Activated CD4-positive, alpha-beta memory T cell treated with anti-CD3 and anti-CD28 coated beads, Interleukin-2, amount 10 ng/mL, durations not matched to agents 7 days and 5 days (primary cell): Measurements from ENCODE around the gene RFWD3. TPM values are rescaled to one million over a fixed set of nuclear protein-coding genes. Genes with fewer than 3 reads are reported as not detected.
A peak's percentile ranks its signal among the peaks of the same experiment; 100 is the strongest.

ENCODE experiments used
- CTCF ChIA-PET: fragments of 350-600 bp; sonication (Branson Sonifier 250); formaldehyde crosslinking; loops from one replicate; lab custom pipeline; 2021; ENCODE audit warnings: antibody characterized with exemption, inconsistent platforms; lab: Charles Lee
- POLR2A ChIA-PET: fragments of 350-600 bp; sonication (Branson Sonifier 250); formaldehyde crosslinking; loops from one replicate; lab custom pipeline; 2021; ENCODE audit warnings: antibody characterized with exemption; lab: Charles Lee
- DNase-seq: peaks from one replicate; pipeline ENCODE4 v3.0.0-alpha.2; 2020
- H3K27ac Mint-ChIP-seq: one replicate; pipeline ENCODE4 v1.8.0; 2021; ENCODE audit warnings: mild to moderate bottlenecking, mixed read lengths
- H3K27me3 Mint-ChIP-seq: one replicate; pipeline ENCODE4 v1.8.0; 2021; ENCODE audit warnings: mixed read lengths
- H3K36me3 Mint-ChIP-seq: one replicate; pipeline ENCODE4 v1.8.0; 2021; ENCODE audit warnings: low read depth, mixed read lengths
- H3K4me1 Mint-ChIP-seq: one replicate; pipeline ENCODE4 v1.8.0; 2021; ENCODE audit warnings: mixed read lengths
- H3K4me3 Mint-ChIP-seq: one replicate; pipeline ENCODE4 v1.8.0; 2021; ENCODE audit warnings: mild to moderate bottlenecking, mixed read lengths
- H3K9me3 Mint-ChIP-seq: one replicate; pipeline ENCODE4 v1.8.0; 2021; ENCODE audit warnings: mixed read lengths
- total RNA-seq, 2 experiments: library from RNA; stranded (reverse); gene quantifications; one replicate each; pipeline ENCODE4 v1.2.3, GENCODE V29; 2021

The RFWD3 gene
- total RNA-seq, 2 experiments from 2014 or later: 99.5 to 107 TPM

DNA sequence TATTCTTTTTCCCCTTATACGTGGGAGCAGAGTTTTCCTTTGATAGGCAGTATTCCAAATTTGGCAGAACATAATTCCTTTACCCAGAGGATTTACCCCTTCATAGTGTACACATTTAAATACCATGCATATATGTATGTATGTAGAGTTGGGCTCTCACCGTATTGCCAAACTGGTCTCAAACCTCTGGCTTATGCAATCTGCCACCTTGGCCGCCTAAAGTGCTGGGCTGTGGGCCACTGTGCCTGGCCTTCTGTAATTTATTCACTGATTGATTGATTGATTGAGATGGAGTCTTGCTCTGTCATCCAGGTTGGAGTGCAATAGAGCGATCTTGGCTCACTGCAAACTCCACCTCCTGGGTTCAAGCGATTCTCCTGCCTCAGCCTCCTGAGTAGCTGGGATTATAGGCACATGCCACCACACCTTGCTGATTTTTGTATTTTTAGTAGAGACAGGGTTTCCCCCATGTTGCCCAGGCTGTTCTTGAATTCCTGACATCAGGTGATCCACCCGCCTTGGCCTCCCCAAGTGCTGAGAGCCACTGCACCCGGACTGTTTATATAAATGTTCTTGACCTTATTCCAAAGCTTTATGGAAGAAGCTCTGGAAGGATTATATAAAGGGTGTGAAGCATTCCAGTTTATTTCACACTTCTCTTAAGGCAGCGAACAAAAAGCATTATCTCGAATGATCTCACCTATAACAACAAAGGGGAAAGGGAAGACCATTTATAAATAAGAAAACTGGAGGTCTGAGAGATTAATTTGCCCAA, 74.6 kb downstream of the RFWD3 start:
- POLR2A ChIA-PET: interaction anchor here (2.7 kb wide), 1 partner anchor 14 kb away, joined by 12 read pairs; the partner anchor contains the start of gene GLG1
- Mint-ChIP-seq H3K27ac (no peak overlapping the region), H3K4me3 (no peak overlapping the region), H3K9me3 (no peaks in the 10 kb centered on the region), H3K27me3 (no peaks in the 10 kb centered on the region), H3K36me3 (peaks cover 35% of the 10 kb centered on the region), H3K4me1 (peaks cover 31% of the 10 kb centered on the region)
- CTCF ChIA-PET: no interaction called here
- no peak for DNase-seq

DNA sequence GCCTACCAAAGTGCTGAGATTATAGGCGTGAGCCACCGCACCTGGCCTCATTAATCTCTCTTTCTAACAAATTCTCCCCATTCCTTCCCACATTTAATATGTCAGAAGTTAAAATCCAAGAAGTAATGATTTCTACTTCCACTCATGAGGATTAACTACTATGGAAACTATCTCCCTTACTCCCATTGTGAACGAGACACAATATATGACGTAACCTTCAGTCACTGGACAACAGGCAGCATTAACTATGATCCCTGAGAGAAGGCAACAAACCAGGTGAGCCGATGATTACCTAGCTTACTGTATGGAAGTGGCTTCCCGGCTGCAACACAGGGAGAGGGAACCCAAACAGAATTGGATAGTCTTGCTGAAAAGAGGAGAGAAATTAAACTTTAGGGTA, 79.7 kb downstream of the RFWD3 start:
- POLR2A ChIA-PET: interaction anchor here (1.1 to 1.5 kb wide), 3 partner anchors 13 to 80 kb away, joined by 3 to 6 read pairs (median 4); partner anchors contain the start of genes GLG1 and RFWD3
- no peak for DNase-seq
- peaks cover 36% of the 10 kb centered on the region for H3K4me1 Mint-ChIP-seq
- CTCF ChIA-PET: interaction anchor here (1.0 to 1.7 kb wide), 2 partner anchors 9 to 36 kb away, joined by 3 to 4 read pairs; no protein-coding TSS in a partner anchor
- H3K4me3 Mint-ChIP-seq: no peak overlapping the region
- no peak overlapping the region for H3K27ac Mint-ChIP-seq
- peaks cover 33% of the 10 kb centered on the region for H3K36me3 Mint-ChIP-seq
- H3K27me3 Mint-ChIP-seq: no peaks in the 10 kb centered on the region
- no peaks in the 10 kb centered on the region for H3K9me3 Mint-ChIP-seq

DNA sequence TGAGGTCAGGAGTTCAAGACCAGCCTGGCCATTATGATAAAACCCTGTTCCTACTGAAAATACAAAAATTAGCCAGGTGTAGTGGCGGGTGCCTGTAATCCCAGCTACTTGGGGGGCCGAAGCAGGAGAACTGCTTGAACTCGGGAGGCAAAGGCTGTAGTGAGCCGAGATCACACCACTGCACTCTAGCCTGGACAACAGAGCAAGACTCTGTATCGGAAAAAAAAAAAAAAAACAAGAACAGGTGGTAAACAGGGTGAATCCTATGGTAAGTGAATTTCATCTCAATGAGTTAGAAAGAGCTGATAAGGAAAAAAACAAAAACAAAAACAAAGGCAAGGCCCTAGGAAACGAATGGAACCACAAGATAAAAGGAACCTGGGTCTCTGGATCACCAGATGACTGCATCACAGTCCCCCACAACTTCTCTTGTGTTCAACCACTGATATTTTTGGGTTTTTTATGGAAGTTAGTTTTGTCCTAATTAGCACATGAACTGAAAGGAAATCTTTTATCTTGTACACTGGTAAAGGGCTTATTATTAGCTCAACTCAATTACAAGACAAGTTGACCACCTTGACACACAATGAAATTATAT, 80.7 kb downstream of the RFWD3 start:
- CTCF ChIA-PET: interaction anchor here (1.7 kb wide), 1 partner anchor 37 kb away, joined by 4 read pairs; no protein-coding TSS in a partner anchor
- H3K27me3 Mint-ChIP-seq: no peaks in the 10 kb centered on the region
- no peak overlapping the region for H3K27ac Mint-ChIP-seq
- no peak overlapping the region for H3K4me3 Mint-ChIP-seq
- no peak for DNase-seq
- H3K4me1 Mint-ChIP-seq: peaks cover 40% of the 10 kb centered on the region
- POLR2A ChIA-PET: interaction anchor here (1.1 to 1.5 kb wide), 3 partner anchors 14 to 81 kb away, joined by 3 to 6 read pairs (median 5); partner anchors contain the start of gene RFWD3
- no peaks in the 10 kb centered on the region for H3K9me3 Mint-ChIP-seq
- peaks cover 35% of the 10 kb centered on the region for H3K36me3 Mint-ChIP-seq

DNA sequence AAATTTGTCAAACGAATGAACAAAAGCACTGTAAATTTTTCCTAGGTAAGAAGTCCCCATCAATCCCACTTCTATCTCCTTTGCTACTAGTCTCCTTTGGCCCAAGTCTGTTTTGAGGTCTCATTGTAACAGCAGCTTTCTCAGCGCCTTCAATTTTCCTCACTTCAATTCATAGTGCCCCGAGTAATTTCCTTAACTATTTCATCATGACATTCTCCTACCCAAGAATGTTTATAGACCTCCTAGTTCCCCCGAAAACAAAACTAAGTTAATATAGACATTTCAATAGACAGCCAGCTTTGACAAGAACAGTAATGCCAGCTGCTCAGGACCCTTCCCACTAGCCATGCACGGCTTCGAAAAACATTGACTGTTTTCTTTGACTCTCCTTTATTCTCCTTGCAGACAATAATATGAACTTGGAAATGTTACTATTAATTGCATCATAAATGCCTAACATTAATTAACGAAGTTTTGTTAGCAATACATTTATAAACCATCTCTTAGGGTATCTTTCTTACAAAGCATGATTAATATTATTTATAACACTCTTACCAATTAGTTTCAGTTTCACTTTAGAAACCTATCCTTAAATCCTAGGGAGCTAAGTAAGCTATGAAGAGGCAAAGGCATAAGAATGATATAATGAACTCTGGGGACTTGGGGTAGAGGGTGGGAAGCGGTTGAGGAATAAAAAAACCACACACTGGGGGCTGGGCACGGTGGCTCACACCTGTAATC, 82.6 kb downstream of the RFWD3 start:
- H3K4me3 Mint-ChIP-seq: no peak overlapping the region
- ChIA-PET CTCF (interaction anchor here (1.1 kb wide), 1 partner anchor 16 kb away, joined by 3 read pairs; no protein-coding TSS in a partner anchor), POLR2A (interaction anchor here (1.2 kb wide), 1 partner anchor 287 kb away, joined by 3 read pairs; no protein-coding TSS in a partner anchor)
- H3K4me1 Mint-ChIP-seq: peaks cover 42% of the 10 kb centered on the region
- H3K27me3 Mint-ChIP-seq: no peaks in the 10 kb centered on the region
- no peaks in the 10 kb centered on the region for H3K9me3 Mint-ChIP-seq
- H3K36me3 Mint-ChIP-seq: peaks cover 36% of the 10 kb centered on the region
- no peak overlapping the region for H3K27ac Mint-ChIP-seq
- no peak for DNase-seq

DNA sequence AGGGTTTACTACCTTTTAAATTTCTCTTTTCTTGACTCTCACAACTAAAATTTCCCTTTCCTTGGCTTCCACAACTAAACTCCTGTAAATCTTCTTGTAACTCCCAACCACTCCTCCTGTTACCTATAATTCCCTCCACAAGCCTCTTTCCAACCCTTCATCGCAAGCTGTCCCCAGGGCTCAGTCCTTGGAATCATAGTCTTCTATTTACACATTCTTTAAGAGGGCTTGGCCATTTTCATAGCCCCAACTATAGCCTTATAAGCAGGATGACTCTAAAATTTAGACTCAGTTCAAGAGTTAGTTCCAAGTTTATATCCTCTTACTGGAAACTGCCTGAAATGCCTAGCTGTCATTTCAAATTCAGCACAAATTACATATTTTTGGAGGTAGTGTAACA, 83.7 kb downstream of the RFWD3 start:
- CTCF ChIA-PET: no interaction called here
- no peak for DNase-seq
- POLR2A ChIA-PET: interaction anchor here (1.2 kb wide), 1 partner anchor 286 kb away, joined by 3 read pairs; no protein-coding TSS in a partner anchor
- Mint-ChIP-seq H3K9me3 (no peaks in the 10 kb centered on the region), H3K27me3 (no peaks in the 10 kb centered on the region), H3K27ac (no peak overlapping the region), H3K4me1 (peaks cover 48% of the 10 kb centered on the region), H3K4me3 (no peak overlapping the region), H3K36me3 (peaks cover 34% of the 10 kb centered on the region)

DNA sequence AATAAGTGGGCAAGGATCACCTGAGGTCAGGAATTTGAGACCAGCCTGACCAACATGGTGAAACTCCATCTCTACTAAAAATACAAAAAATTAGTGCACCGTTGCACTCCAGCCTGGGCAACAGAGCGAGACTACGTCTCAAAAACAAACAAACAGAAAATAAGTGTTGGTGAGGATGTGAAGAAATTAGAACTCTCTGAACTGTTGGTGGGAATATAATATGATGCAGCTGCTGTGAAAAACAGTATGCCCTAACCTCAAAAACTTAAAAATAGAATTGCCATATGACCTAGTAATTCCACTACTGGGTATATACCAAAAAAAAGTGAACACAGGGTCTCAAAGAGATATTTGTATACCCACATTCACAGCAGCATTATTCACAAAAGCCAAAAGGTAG, 85.8 kb downstream of the RFWD3 start:
- peaks cover 23% of the 10 kb centered on the region for H3K36me3 Mint-ChIP-seq
- POLR2A ChIA-PET: no interaction called here
- H3K4me1 Mint-ChIP-seq: peaks cover 44% of the 10 kb centered on the region
- H3K9me3 Mint-ChIP-seq: no peaks in the 10 kb centered on the region
- no peak for DNase-seq
- no peak overlapping the region for H3K27ac Mint-ChIP-seq
- no peaks in the 10 kb centered on the region for H3K27me3 Mint-ChIP-seq
- no peak overlapping the region for H3K4me3 Mint-ChIP-seq
- CTCF ChIA-PET: interaction anchor here (0.6 kb wide), 1 partner anchor 44 kb away, joined by 3 read pairs; no protein-coding TSS in a partner anchor

DNA sequence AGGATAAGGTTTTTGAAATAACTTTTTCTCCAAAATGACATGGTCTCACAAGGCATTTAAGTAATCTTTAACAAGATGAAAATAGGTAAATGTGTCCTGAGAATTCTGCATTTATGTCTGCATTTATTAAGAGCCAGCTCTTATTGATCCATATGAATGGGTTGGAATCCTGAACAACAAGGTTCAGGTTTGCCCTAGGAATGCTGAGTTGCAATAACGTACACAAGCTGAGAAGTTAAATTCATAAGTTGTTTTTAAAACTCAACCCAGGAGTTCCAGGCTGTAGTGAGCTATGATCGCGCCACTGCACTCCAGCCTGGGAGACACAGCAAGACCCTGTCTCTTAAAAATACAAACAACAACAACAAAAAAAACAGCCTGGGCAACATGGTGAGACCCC, 87.8 kb downstream of the RFWD3 start:
- Mint-ChIP-seq H3K9me3 (no peaks in the 10 kb centered on the region), H3K4me3 (no peak overlapping the region), H3K4me1 (peaks cover 43% of the 10 kb centered on the region), H3K27me3 (no peaks in the 10 kb centered on the region), H3K36me3 (peaks cover 16% of the 10 kb centered on the region), H3K27ac (no peak overlapping the region)
- no peak for DNase-seq
- POLR2A ChIA-PET: interaction anchor here (0.9 to 3.1 kb wide), 5 partner anchors 23 to 112 kb away, joined by 3 to 21 read pairs (median 9); partner anchors contain the start of genes GLG1 and RFWD3
- CTCF ChIA-PET: interaction anchor here (0.8 to 0.9 kb wide), 2 partner anchors 8 to 18 kb away, joined by 3 read pairs; no protein-coding TSS in a partner anchor

DNA sequence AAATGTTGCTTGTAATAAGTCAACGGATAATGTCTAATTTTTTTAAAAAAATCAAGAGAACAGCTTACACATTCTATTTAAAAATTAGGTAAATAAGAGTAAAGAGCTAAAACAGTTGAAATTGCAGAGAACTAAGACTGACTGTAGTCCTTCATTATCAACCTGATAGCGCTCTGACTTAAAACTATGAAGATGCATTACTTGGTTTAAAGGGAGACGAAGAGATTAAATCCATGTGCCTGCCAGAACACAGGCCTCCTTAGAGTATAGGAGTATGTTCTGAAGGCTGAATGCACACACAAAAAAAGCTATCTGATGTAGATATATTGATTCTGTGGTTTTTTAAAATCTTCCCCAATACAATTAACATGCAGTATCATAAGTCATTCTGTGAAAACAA, 88.2 kb downstream of the RFWD3 start:
- POLR2A ChIA-PET: interaction anchor here (0.9 to 3.1 kb wide), 6 partner anchors 10 to 111 kb away, joined by 3 to 21 read pairs (median 7); partner anchors contain the start of genes GLG1 and RFWD3
- no peak for DNase-seq
- Mint-ChIP-seq H3K4me3 (no peak overlapping the region), H3K27ac (peak overlapping the region; percentile 12), H3K9me3 (no peaks in the 10 kb centered on the region), H3K36me3 (peaks cover 16% of the 10 kb centered on the region), H3K27me3 (no peaks in the 10 kb centered on the region), H3K4me1 (peaks cover 40% of the 10 kb centered on the region)
- CTCF ChIA-PET: interaction anchor here (0.8 to 0.9 kb wide), 2 partner anchors 8 to 18 kb away, joined by 3 read pairs; no protein-coding TSS in a partner anchor

DNA sequence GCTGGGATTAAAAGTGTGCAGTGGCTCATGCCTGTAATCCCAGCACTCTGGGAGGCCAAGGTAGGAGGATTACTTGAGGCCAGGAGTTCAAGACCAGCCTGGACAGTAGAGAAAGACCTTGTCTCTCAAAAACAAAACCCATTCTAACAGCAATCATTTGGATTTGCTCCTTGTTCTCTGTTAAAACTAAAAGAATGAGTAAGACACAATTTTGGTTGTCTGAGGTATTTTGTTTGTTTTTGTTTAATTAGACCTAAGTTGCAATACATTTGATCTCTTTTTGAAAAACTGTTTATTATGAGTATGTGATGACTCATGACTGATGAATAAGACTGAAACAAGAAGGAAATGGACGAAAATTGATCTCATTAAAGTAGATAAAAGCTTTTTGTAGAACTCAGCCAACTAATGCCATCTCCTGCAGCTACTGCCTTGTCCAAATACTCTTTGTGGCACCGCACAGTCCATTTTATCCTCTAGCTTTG, 88.8 kb downstream of the RFWD3 start:
- POLR2A ChIA-PET: interaction anchor here (0.9 to 3.1 kb wide), 7 partner anchors 10 to 111 kb away, joined by 3 to 21 read pairs (median 5); partner anchors contain the start of genes GLG1 and RFWD3
- Mint-ChIP-seq H3K4me1 (peaks cover 41% of the 10 kb centered on the region), H3K4me3 (peak overlapping the region; percentile 27), H3K27ac (peak overlapping the region; percentile 12), H3K36me3 (peaks cover 16% of the 10 kb centered on the region), H3K9me3 (no peaks in the 10 kb centered on the region), H3K27me3 (no peaks in the 10 kb centered on the region)
- DNase-seq: no peak
- CTCF ChIA-PET: interaction anchor here (0.6 to 0.9 kb wide), 2 partner anchors 9 to 23 kb away, joined by 3 read pairs; no protein-coding TSS in a partner anchor

DNA sequence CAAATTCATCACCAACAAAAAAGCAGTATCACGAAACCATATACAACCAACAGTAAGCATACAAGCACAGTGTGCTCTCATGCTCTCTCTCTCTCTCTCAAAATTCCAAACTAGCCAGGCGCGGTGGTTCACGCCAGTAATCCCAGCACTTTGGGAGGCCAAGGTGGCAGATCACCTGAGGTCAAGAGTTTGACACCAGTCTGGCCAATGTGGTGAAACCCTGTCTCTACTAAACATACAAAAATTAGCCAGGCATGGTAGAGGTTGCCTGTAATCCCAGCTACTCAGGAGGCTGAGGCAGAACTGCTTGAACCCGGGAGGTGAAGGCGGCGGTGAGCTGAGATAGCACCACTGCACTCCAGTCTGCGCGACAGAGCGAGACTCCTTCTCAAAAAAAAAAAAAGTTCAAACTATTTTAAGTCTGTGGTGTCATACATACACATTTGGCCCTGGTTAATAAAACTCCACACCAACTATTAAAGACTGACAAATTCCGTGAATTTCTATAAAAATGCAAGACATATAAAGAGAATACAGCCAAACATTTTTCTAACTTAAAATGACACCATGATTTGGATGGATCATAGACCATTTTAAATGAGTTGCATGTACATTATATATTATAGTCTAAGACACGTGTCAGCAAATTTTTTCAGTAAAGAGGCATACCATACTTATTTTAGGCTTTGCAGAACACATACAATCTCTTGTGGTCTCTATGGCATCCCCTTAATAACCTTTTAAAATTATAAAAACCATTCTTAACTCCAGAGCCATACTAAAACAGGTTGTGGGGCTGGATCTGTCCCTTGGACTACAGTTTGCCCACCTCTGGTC, 90.7 kb downstream of the RFWD3 start:
- Mint-ChIP-seq H3K4me1 (peaks cover 39% of the 10 kb centered on the region), H3K36me3 (peaks cover 17% of the 10 kb centered on the region), H3K9me3 (no peaks in the 10 kb centered on the region), H3K27me3 (no peaks in the 10 kb centered on the region), H3K4me3 (no peak overlapping the region), H3K27ac (no peak overlapping the region)
- ChIA-PET POLR2A (no interaction called here), CTCF (interaction anchor here (0.6 kb wide), 1 partner anchor 33 kb away, joined by 3 read pairs; no protein-coding TSS in a partner anchor)
- no peak for DNase-seq

DNA sequence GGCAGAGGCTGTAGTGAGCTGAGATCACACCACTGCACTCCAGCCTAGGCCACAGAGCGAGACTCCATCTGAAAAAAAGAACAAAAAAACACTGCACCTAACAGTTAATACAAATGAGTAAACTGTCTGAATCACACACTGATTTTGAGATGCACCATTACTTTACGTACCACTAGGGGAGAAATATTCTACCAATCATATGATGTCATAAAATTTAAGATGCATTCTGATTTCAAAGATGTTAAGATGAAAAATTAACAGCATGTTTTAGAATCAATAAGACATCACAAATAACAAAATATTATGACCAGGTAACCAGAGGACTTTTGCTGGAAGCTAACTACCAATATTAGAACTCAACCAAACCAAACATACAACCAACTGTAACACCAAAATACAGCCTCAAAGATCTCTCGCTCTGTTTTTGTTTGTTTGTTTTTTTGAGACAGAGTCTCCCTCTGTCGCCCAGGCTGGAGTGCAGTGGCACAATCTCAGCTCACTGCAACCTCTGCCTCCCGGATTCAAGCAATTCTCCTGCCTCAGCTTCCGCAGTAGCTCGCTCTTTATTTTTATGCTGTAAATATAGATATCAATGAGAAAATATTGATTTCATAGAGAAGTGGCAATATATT, 91.4 kb downstream of the RFWD3 start:
- POLR2A ChIA-PET: interaction anchor here (1.4 kb wide), 1 partner anchor 26 kb away, joined by 3 read pairs; no protein-coding TSS in a partner anchor
- H3K4me1 Mint-ChIP-seq: peaks cover 35% of the 10 kb centered on the region

More for the DNA sequence above, 91.4 kb downstream of the RFWD3 start:
- Mint-ChIP-seq H3K9me3 (no peaks in the 10 kb centered on the region), H3K36me3 (peaks cover 10% of the 10 kb centered on the region), H3K27me3 (no peaks in the 10 kb centered on the region), H3K27ac (no peak overlapping the region), H3K4me3 (no peak overlapping the region)
- DNase-seq: no peak
- CTCF ChIA-PET: no interaction called here
